COLO829 (cell line): Measurements from ENCODE around the gene FAT4.

Experiments
- DNase-seq: peaks from one replicate; pipeline ENCODE4 v3.0.0; 2012; ENCODE audit warnings: low spot score

The FAT4 gene, protein sequence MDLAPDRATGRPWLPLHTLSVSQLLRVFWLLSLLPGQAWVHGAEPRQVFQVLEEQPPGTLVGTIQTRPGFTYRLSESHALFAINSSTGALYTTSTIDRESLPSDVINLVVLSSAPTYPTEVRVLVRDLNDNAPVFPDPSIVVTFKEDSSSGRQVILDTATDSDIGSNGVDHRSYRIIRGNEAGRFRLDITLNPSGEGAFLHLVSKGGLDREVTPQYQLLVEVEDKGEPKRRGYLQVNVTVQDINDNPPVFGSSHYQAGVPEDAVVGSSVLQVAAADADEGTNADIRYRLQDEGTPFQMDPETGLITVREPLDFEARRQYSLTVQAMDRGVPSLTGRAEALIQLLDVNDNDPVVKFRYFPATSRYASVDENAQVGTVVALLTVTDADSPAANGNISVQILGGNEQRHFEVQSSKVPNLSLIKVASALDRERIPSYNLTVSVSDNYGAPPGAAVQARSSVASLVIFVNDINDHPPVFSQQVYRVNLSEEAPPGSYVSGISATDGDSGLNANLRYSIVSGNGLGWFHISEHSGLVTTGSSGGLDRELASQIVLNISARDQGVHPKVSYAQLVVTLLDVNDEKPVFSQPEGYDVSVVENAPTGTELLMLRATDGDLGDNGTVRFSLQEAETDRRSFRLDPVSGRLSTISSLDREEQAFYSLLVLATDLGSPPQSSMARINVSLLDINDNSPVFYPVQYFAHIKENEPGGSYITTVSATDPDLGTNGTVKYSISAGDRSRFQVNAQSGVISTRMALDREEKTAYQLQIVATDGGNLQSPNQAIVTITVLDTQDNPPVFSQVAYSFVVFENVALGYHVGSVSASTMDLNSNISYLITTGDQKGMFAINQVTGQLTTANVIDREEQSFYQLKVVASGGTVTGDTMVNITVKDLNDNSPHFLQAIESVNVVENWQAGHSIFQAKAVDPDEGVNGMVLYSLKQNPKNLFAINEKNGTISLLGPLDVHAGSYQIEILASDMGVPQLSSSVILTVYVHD (N-terminal part only)

DNA sequence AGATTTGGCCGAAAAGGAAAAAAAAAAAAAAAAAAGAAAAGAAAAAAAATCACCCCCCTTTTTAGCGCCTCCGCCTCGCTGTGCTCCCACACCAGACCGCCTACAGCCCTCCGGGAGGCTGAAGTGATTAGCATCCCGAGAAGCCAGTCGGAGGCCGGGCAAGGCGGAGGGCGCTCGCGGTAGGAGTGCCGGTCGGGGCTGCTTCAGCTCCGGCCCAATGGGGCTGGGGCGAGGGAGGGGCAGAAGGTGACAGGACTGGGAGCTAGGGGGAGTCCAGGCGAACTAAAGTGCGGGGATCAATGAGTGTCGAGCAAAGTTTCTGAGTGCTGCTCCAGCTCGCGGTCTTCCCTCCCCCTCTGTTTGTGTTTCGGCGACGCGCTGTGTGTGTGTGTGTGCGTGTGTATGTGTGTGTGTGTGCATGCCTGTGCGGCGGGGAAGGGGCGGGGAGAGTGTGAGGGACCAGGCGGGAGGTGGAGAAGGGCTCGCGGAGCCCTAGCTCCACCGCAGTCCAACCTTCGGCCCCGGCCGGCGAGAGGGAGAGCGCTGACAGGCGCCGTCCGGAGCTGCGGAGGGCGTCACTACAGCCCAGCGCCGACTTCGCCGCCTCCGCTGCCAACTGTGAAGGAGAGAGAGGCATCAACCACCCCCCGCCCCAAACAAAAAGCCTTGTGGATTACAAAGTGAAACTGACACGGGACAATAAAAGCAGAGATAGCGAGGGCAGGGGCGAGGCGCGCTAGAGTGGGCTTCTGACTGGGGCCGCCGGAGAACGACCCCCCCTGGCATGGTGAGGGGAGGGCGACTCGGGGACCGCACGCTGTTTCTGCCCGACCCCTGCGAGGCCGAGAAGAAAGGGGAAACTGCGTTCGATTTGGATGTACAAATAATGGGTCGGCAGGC is at the start of gene FAT4:
Gene FAT4 (plus strand): TSS at position 280 of the 900 bp plus-strand sequence. CDS start 1,457 bp downstream, outside the sequence.
- peak; percentile 79 for DNase-seq

DNA sequence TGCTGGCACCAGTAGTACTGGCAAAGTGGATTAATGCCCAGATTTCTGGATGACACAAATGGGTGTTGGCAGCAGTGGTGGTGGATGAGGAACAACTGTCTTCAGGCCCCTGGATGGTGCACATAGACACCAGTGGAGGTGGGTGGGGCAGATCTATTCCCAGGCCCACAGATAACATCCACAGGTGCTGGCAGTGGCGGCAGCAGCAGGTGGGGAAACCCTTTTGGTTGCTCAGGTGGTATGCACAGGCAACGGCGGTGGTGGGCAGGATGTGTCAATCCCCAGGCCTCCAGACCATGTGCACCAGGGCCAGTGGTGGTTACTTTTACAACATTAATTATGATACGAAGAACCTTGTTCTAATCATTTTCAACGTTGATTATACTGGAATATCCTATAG is 48.9 kb upstream of the FAT4 start:
- DNase-seq: no peak

DNA sequence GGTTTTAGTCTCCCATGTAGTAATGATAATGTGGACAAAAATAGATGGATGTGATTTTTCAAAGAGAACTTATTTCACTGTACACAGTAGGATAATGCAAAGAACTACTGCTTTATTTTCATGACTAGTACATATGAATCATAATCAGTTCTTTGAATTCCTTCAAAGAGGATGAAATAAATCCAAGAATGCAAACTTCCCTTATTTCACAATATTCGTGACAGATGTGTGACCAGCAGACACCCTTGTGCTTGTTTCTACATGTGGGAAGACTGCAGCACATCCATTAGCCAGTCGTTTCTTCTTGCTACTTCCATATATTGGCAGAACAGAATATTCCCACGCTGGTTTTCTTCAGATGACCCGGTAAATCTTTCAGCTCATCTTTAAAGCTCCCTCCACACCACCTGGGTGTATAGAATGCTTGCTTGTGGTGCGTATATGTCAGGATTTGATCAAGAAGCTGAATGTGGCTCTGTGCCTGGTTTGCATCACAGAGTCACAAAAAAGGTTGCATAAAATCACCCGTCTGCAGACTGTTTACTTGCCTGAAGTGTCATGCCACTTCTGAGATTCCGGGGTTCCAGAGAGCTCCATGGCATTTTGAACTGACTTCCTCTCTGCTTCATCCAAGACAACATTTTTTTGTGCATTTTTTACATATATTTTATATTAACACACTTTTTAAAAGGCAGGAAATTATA is 47.7 kb upstream of the FAT4 start:
- no peak for DNase-seq

DNA sequence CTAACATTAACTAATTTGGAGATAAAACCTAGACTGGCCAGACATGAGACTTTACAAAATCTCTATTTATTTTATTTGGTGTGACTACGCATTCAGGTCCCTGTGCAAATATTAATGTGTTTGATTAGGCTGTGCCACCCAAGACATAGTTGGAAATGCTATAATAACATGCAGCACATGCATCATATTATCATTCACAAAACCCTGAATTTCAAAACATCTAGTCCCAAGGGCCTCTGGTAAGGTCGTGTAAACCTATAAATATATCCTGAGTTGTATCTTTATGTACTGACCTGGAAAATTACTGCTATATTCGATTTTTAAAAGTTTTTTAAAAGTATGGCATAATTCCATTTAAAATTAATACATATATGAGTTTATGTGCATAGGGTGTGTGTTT is 47.1 kb upstream of the FAT4 start:
- DNase-seq: no peak

DNA sequence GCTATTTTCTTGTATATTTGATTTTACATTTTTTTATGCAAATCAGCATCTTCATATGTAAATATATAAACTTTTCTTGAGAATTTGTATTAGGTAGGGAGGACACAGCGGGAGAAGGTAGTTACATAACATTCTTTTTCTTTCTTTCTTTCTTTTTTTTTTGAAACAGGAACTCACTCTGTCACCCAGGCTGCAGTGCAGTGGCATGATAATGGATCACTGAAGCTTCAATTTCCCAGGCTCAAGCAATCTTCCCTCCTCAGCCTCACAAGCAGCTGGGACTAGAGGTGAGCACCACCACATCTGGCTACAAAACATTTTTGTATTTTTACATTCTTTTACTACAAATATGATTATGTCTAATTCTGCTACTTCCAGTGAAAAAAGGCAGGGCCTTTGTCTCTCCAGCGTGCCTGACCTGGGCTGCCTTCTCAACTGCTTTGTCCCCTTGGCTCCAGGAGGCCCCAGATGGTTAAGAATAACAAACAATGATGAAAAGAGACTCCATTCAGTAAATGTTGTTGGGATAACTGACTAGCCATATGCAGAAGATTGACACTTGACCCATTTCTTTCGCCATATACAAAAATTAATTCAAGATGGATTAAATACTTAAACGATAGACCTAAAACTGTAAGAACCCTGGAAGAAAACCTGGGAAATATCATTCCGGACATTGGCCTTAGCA is 46.5 kb upstream of the FAT4 start:
- DNase-seq: no peak

DNA sequence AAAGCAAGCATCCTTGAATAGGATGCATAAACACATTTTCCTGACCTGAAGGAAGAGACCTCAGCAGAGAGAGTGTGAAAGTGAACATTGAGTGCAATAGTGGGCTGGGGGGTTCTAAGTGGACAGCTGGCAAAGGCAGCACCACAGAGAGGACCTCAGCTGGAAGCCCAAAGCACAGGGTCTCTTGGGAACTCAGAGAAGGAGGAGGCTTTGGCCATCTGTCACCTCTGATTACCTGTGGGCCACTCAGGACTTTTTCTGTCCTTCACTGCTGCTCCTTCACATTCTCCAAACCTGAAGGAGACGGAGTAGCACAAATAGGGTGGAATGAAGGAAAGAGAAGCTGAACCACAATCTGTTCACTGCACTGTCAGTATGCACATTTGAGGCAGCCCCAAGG is 37.9 kb upstream of the FAT4 start:
- no peak for DNase-seq

DNA sequence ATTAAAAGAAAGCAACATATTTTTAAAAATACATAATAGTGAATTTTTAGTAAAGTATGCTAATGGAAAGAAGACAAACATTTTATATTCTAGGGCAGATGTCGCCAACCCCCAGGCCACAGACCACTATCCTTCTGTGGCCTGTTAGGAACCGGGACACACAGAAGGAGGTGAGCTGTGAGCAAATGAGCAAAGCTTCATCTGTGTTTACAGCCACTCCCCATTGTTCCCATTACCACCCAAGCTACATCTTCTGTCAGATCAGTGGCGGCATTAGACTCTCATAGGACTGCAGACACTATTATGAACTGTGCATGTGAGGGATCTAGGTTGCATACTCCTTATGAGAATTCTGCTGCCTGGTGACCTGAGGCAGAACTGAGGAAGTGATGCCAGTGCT is 37.0 kb upstream of the FAT4 start:
- DNase-seq: no peak

DNA sequence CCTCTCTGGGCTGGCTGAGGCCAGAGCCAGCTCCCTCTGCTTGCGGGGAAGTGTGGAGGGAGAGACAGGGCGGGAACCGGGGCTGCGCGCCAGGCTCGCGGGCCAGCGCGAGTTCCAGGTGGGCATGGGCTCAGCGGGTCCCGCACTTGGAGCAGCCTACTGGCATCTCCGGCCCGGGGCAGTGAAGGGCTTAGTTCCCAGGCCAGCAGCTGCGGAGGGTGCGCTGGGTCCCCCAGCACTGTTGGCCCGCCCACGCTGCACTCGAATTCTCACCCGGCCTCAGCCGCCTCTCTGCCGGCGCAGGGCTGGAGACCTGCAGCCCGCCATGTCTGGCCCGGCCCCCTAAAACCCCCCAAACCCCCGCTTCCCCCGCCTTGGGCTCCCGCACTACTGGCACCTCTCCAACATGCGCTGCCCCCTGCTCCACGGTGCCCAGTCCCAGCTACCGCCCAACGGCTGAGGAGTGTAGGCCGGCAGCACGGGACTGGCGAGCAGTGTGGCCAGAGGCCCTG is 33.8 kb upstream of the FAT4 start:
- DNase-seq: no peak

DNA sequence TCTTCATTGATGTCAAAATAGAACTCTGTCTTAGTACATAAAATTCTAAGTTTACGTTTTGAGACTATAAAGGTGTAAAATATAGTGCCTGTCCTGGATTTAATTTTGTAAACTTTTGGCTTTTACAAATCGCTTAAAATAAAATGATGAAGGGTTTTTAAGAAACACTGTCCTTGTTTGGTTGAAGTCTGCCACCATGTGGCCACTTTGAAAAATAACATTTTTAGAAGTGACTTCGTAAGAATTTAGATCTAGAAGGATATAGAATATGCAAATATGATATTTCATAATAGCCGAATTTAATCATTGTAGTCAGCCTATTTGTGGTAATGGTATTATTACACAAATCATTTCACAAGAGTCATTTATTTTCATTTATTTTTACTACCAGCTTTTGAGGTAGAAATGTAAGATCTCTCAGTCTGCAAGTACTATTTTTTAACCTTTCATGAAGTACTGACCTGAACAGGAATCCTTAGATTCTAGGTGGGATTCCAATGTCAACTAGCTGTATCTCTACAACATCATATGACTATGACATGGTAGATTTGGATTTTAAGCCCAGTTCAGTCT is 31.0 kb upstream of the FAT4 start:
- DNase-seq: peak; percentile 25

DNA sequence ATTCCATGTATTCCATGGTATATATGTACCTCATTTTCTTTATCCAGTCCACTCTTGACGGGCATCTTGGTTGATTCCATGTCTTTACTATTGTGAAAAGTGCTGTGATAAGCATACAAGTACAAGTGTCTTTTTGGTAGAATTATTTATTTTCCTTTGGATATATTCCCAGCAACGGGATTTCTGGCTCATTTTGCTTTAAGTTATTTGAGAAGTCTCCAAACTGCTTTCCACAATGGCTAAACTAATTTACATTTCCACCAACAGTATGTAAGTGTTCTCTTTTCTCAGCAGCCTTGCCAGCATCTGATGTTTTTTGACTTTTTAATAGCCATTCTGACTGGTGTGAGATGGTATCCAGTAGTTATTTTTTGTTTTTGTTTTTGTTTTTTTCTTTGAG is 17.6 kb upstream of the FAT4 start:
- DNase-seq: no peak

DNA sequence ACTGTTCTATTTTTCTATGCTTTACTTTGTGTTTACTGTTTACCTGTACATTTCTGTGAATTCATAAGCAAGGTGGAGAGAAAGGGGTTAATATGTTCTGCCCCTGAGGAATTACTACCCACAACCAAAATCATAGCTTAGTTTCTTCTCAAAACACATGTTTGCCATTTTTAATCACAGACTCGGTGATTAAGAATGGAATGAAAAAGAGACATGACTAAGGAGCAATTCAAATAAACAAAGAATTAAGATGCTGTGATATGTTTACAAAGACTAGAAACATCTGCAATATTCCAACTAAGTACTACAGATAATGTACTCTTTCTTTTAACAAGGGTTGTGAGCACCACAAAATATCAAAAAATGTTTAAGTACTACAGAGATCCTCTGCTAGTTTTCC is 11.7 kb upstream of the FAT4 start:
- no peak for DNase-seq

DNA sequence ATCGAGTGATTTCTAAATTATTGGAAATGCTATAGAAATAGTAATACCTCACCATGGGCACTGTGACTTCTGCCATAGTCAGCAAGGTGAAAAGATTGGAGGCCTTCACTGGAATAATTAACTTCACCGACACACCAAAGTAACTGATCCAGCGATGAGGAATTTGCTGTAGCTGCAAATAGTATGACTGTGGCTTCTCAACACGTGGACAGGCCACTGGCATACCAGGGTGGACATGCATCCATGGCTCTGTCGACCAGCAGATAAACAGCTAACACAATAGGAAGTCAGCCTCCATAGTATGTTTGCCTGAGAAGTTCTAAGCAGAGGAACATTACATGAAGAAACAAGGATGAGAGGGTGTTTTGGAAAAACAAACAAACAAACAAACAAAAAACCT is 10.9 kb upstream of the FAT4 start:
- no peak for DNase-seq

DNA sequence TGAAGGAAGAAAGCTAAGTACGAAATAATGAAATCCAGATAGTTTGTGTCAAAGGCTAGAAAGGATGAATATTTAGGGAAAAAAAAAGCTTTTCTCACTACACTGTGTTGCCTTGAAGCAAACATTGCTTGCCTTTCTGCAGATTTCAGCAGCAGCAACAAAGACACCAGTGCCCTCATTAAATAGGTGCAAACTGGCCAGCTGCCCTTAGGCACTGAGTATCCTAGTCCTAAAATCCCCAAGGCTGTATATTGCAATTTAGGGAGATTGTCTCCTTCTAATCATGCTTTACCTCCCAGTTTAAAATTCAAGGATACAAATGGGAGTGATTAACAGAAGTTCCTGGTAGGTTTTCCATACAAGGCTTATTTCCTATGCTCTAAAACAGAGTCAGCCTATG is 8.6 kb upstream of the FAT4 start:
- DNase-seq: no peak

DNA sequence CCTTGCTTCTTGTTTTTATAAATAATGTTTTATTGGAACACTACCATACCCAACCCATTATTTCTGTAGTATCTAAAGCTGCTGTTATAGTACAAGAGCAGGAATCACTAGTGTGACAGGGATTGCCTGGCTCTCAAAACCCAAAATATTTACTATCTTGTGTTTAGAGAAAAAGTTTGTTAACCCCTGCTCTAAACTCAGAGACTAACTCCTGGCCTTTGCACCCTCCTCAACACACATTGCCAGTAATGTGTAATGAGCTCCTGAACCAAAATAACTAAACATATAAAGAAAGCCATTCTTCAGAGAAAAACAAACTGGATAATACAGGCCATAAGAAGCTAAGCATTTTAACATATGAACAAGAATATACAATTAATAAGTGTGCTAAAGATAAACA is 8.2 kb upstream of the FAT4 start:
- no peak for DNase-seq

DNA sequence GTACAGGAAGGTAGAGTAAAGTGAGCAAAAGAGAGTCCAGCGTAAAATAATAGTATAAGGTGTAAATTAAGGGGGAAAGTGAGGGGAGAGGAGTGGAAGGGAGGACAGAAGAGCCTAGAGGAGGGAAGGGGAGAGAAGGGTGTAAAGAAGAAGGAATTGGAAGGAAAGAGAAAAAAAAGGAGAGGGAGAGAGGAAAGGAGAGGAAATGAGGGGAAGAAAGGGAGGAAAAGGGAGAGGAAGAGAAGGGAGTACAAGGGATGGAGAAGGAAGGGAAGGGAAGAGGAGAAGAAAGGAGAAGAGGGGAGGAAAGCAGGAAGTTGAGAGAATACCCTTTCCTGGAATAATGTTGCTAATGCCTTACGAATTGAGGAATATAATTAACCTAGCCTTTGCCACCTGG is 3.3 kb upstream of the FAT4 start:
- DNase-seq: no peak

DNA sequence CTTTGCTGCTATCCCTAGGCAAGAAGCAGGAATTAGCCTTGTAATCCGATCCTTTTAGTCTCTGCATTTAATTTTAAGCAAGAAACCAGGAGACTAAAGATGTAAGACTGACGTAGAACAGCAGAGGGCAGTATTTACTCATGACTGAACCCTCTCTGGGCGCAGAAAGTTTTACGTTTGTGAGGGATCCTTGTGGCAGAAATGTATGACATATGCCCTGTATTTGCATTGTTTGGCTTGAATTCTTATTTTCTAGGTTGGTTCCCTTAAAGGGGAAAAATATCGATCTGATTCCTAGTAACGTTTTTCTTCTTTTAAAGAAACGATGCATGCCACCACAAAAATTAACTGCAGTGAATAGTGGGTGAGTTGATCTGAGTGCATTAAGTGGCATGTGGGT is 1.3 kb upstream of the FAT4 start:
- DNase-seq: peak; percentile 72

DNA sequence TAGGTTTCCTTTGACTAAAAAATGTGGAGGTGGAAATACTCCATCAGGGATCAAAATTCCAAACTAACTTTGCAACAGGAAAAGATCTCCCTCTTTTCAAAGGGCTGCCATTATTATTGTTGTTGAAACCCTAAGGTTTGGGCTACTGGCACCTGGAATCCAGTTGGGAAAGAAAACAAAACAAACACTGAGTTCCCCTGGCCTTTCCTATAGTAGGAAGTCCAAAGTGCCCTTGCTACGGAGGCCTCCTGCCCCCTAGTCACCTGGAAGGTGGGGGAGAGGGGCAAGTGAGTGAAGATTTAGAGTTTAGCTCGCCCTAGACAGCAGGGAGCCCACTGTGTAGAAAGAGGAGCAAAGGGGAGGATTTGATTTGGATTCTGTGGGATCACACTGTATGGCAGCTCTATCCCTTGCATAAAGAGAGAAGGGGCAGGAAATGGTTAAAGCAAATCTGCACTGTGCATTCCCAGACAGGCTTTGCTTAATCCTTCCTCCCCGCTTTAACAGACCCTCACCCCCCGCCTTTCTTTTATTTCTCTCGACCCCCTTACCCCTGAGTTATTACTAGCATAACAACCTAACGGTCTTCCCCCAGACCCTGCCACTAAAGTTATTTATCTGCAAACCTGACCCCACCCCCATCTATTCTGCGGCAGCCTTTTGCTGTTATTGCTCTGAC is 627 bp upstream of the FAT4 start:
- no peak for DNase-seq

DNA sequence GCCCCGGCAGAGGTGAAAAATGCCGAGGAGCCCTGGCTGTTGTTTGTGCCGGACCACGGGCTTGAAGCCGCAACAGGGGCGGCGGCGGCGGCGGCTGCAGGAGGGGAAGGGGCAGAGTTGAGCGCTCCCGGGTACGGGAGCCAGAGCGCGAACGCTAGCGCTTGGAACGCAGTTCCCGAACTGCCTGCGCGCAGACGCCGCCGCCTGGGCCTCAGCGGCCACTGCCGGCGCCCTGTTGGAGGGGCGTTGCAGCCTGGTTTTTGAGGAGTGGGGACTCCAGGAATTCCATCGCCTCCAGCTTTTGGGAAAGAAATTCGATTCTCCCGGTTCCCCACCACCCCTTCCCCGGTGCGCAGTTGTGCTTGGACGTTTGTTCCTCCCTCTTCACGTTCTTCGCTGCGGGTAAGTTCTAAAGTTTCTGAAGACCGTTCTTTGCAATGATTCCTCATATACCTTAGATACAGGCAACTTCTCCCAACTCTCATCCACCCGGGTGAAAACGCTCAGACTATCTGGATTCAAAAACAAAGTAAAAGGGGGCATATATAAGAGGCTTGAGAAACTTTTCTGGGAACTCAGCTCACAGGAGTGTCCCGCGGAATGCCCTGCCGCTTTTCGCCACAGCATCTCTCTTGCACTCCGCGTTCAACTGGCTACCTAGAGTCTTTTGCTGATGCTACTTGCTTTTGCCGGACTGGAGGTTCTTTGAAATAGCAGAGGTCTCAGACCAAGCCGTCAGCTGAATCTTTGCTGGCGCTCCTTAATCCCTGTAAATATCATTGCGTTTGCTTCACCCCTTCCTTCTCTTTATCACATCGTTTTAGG is 1.0 kb downstream of the FAT4 start:
- DNase-seq: no peak

DNA sequence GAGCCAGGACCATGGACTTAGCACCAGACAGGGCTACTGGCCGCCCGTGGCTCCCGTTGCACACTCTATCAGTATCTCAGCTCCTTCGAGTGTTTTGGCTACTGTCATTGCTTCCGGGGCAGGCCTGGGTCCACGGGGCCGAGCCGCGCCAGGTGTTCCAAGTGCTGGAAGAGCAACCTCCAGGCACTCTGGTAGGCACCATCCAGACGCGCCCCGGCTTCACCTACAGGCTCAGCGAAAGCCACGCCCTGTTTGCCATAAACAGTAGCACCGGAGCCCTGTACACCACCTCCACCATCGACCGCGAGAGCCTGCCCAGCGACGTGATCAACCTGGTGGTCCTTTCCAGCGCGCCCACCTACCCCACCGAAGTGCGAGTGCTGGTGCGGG is 1.6 kb downstream of the FAT4 start:
- DNase-seq: no peak
